ENCODE measurements around the gene MXD3. TPM values are rescaled to one million over a fixed set of nuclear protein-coding genes. Genes with fewer than 3 reads are reported as not detected.
A peak's percentile ranks its signal among the peaks of the same experiment; 100 is the strongest.
"Not testable (repeated sequence)": the region's sequence is repeated elsewhere in the genome, so short reads cannot be mapped to it uniquely, and the experiment has no call there.

The MXD3 gene
- total RNA-seq, 1 experiment from 2014 or later: 12.6 TPM

DNA sequence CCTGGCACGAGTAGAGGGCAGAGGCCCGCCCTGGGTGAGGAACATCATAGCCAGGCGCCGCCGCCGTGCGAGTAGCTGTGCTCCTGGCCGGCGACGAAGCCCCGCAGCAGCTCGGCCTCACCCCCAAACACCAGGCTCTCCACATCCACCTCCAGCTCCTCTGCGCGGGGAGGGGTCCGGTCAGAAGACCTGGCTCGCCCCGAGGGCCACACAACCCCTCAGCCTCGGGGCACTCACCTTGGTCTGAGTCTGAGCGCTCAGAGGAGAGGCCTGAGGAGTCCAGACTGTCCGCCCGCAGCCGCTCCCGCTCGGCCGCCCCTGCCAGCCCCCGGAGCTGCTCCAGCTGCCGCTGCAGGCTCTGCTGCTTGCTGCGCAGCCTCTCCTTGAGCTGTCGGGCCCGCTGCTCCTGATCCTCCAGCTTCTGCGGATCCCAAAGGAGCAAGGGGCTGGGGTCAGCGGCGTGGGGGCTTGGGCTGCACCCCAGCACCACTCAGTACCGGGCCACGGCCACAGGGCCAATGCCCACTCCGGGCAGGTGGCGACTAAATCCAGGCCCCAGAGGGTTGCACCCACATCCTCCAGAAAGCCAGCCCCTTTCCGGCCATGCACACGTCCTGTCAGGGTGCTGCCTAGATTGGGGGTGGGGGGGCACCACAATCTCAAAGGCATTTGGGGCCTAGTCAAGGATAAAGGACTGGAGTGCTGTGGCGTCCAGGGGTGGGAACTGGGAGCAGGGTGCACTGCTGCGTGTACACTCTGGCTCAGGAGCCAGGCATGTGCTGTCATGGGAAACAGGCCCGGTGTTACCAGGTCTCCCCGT is 3.9 kb downstream of the MXD3 start:
- H4K20me1 ChIP-seq (ENCODE audit: insufficient read depth, low read depth, low read length): peaks cover 22% of the 10 kb centered on the region
- H3K36me3 ChIP-seq (ENCODE audit: insufficient read depth, low read length): peaks cover 10% of the 10 kb centered on the region; the same call in 1 of the 2 replicates
- no peaks in the 10 kb centered on the region for H3K27me3 ChIP-seq (ENCODE audit: low read length)
- H2AFZ ChIP-seq (ENCODE audit: low read length): no peak overlapping the region
- no peak overlapping the region for H3K27ac ChIP-seq (ENCODE audit: low read length)
- DNase-seq: no peak
- no peaks in the 10 kb centered on the region for H3K9me2 ChIP-seq (replicated peaks; ENCODE audit: insufficient read depth, low read length)
- peaks cover 29% of the 10 kb centered on the region for H3K79me2 ChIP-seq (ENCODE audit: low read length)
- no peak overlapping the region for H3K4me2 ChIP-seq (ENCODE audit: low read depth, low read length, poor library complexity, severe bottlenecking)
- H3K9me3 ChIP-seq (ENCODE audit: low read length): no peaks in the 10 kb centered on the region
- no peak overlapping the region for H3K9ac ChIP-seq (ENCODE audit: low read length)
- peaks cover 44% of the 10 kb centered on the region for H3K4me1 ChIP-seq (ENCODE audit: low read length)
- H3K4me3 ChIP-seq (ENCODE audit: low read length): no peak overlapping the region

- no peak overlapping the region for H3K4me3 ChIP-seq (ENCODE audit: low read length)
- no peak overlapping the region for H3K4me2 ChIP-seq (ENCODE audit: low read depth, low read length, poor library complexity, severe bottlenecking)
- no peak overlapping the region for H3K27ac ChIP-seq (ENCODE audit: low read length)
- H3K9ac ChIP-seq (ENCODE audit: low read length): no peak overlapping the region
- no peak for DNase-seq
- no peak overlapping the region for H2AFZ ChIP-seq (ENCODE audit: low read length)
- peaks cover 30% of the 10 kb centered on the region for H3K79me2 ChIP-seq (ENCODE audit: low read length)
- peaks cover 10% of the 10 kb centered on the region; the same call in 1 of the 2 replicates for H3K36me3 ChIP-seq (ENCODE audit: insufficient read depth, low read length)
- H3K27me3 ChIP-seq (ENCODE audit: low read length): no peaks in the 10 kb centered on the region
- no peaks in the 10 kb centered on the region for H3K9me2 ChIP-seq (replicated peaks; ENCODE audit: insufficient read depth, low read length)
- peaks cover 22% of the 10 kb centered on the region for H4K20me1 ChIP-seq (ENCODE audit: insufficient read depth, low read depth, low read length)
- H3K9me3 ChIP-seq (ENCODE audit: low read length): no peaks in the 10 kb centered on the region
- peaks cover 45% of the 10 kb centered on the region for H3K4me1 ChIP-seq (ENCODE audit: low read length)
These were observed 4.8 kb downstream of the MXD3 start for GRCh38 chr5:177306674-177307543.

- H2AFZ ChIP-seq (ENCODE audit: low read length); H3K27ac ChIP-seq (ENCODE audit: low read length); DNase-seq; H3K36me3 ChIP-seq (ENCODE audit: insufficient read depth, low read length); H3K9ac ChIP-seq (ENCODE audit: low read length); H3K27me3 ChIP-seq (ENCODE audit: low read length); H3K9me3 ChIP-seq (ENCODE audit: low read length); H3K4me3 ChIP-seq (ENCODE audit: low read length); H3K4me2 ChIP-seq (ENCODE audit: low read depth, low read length, poor library complexity, severe bottlenecking); H3K9me2 ChIP-seq (replicated peaks; ENCODE audit: insufficient read depth, low read length): not testable (repeated sequence)
- H4K20me1 ChIP-seq (ENCODE audit: insufficient read depth, low read depth, low read length): peaks cover 22% of the 10 kb centered on the region
- H3K79me2 ChIP-seq (ENCODE audit: low read length): peaks cover 30% of the 10 kb centered on the region
- H3K4me1 ChIP-seq (ENCODE audit: low read length): peaks cover 46% of the 10 kb centered on the region
These were observed 5.5 kb downstream of the MXD3 start for GRCh38 chr5:177306103-177306640.

DNA sequence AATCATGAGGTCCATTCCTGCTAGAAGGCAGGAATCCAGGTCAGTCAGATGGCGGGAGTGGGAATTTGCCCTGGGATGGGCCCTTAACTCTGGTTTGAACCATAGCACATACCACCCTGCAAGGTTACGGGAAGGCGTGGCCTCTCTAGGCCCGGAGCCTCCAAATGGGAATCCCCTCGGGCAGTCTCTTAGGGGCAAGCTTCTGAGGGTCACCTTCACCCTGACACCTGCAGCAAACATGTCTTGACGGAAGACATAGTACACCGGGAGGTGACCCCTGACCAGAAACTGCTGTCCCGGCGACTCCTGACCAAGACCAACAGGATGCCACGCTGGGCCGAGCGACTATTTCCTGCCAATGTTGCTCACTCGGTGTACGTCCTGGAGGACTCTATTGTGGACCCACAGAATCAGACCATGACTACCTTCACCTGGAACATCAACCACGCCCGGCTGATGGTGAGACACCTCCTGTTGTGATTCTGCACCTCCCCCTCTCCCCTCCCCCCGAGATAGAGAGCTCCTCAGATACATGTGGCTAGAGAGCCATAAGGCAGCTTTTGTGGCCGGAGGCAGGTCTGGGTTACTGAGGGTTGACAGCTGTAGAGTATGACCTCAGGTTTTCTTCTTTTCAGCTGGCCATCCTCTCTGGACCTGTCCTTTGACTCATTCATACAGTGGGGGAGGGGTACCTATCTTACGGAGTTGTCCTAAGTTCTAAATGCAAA is 7.1 kb downstream of the MXD3 start:
- peak overlapping the region; percentile 83 for H3K9ac ChIP-seq (ENCODE audit: low read length)
- H3K27me3 ChIP-seq (ENCODE audit: low read length): no peaks in the 10 kb centered on the region
- peak; percentile 56 for DNase-seq
- peak overlapping the region; percentile 86 for H3K4me3 ChIP-seq (ENCODE audit: low read length)
- peak overlapping the region; percentile 18; the same call in 1 of the 2 replicates for H3K27ac ChIP-seq (ENCODE audit: low read length)
- peaks cover 30% of the 10 kb centered on the region for H3K79me2 ChIP-seq (ENCODE audit: low read length)
- H4K20me1 ChIP-seq (ENCODE audit: insufficient read depth, low read depth, low read length): peaks cover 12% of the 10 kb centered on the region
- H3K9me3 ChIP-seq (ENCODE audit: low read length): no peaks in the 10 kb centered on the region
- no peak overlapping the region for H2AFZ ChIP-seq (ENCODE audit: low read length)
- no peaks in the 10 kb centered on the region for H3K9me2 ChIP-seq (replicated peaks; ENCODE audit: insufficient read depth, low read length)
- H3K4me1 ChIP-seq (ENCODE audit: low read length): peaks cover 45% of the 10 kb centered on the region
- H3K4me2 ChIP-seq (ENCODE audit: low read depth, low read length, poor library complexity, severe bottlenecking): peak overlapping the region; percentile 97
- H3K36me3 ChIP-seq (ENCODE audit: insufficient read depth, low read length): peaks cover 13% of the 10 kb centered on the region; the same call in 1 of the 2 replicates

GRCh38 chr5:177303925-177304391 is 7.7 kb downstream of the MXD3 start:
- peaks cover 50% of the 10 kb centered on the region for H3K4me1 ChIP-seq (ENCODE audit: low read length)

GRCh38 chr5:177303121-177303924 is 8.4 kb downstream of the MXD3 start, which contains the start of the genes PRELID1 and RAB24:
Gene PRELID1, plus strand, starts transcription at chr5:177303799. Its CDS starts 187 bp downstream, at chr5:177303986.
Gene RAB24, minus strand, starts transcription at chr5:177303719. Its CDS starts 431 bp downstream, at chr5:177303288.
- no peaks in the 10 kb centered on the region for H3K27me3 ChIP-seq (ENCODE audit: low read length)
- peak within 1 kb of the TSS; percentile 86 for H3K4me3 ChIP-seq (ENCODE audit: low read length)
- DNase-seq: peak; percentile 96
- H3K79me2 ChIP-seq (ENCODE audit: low read length): peaks cover 33% of the 10 kb centered on the region
- H3K4me1 ChIP-seq (ENCODE audit: low read length): peaks cover 56% of the 10 kb centered on the region
- H3K9me2 ChIP-seq (replicated peaks; ENCODE audit: insufficient read depth, low read length): no peaks in the 10 kb centered on the region
- H2AFZ ChIP-seq (ENCODE audit: low read length): peak within 1 kb of the TSS; percentile 64; the same call in 1 of the 2 replicates
- H3K27ac ChIP-seq (ENCODE audit: low read length): peak within 1 kb of the TSS; percentile 46; the same call in 1 of the 2 replicates
- H4K20me1 ChIP-seq (ENCODE audit: insufficient read depth, low read depth, low read length): peaks cover 21% of the 10 kb centered on the region
- peak within 1 kb of the TSS; percentile 97 for H3K4me2 ChIP-seq (ENCODE audit: low read depth, low read length, poor library complexity, severe bottlenecking)
- H3K9me3 ChIP-seq (ENCODE audit: low read length): no peaks in the 10 kb centered on the region
- H3K9ac ChIP-seq (ENCODE audit: low read length): peak within 1 kb of the TSS; percentile 83
- peaks cover 13% of the 10 kb centered on the region; the same call in 1 of the 2 replicates for H3K36me3 ChIP-seq (ENCODE audit: insufficient read depth, low read length)

More at GRCh38 chr5:177303925-177304391, 7.7 kb downstream of the MXD3 start:
- Histone ChIP-seq H3K9me3 (ENCODE audit: low read length) (no peaks in the 10 kb centered on the region), H3K9me2 (replicated peaks; ENCODE audit: insufficient read depth, low read length) (no peaks in the 10 kb centered on the region), H3K27me3 (ENCODE audit: low read length) (no peaks in the 10 kb centered on the region), H3K27ac (ENCODE audit: low read length) (peak overlapping the region; percentile 18; the same call in 1 of the 2 replicates), H2AFZ (ENCODE audit: low read length) (no peak overlapping the region), H3K9ac (ENCODE audit: low read length) (peak overlapping the region; percentile 83), H3K4me3 (ENCODE audit: low read length) (peak overlapping the region; percentile 86), H3K36me3 (ENCODE audit: insufficient read depth, low read length) (peaks cover 13% of the 10 kb centered on the region; the same call in 1 of the 2 replicates), H3K79me2 (ENCODE audit: low read length) (peaks cover 30% of the 10 kb centered on the region), H3K4me2 (ENCODE audit: low read depth, low read length, poor library complexity, severe bottlenecking) (peak overlapping the region; percentile 97), H4K20me1 (ENCODE audit: insufficient read depth, low read depth, low read length) (peaks cover 16% of the 10 kb centered on the region)
- no peak for DNase-seq

Measured in Karpas-422 (cell line).